ENCODE data around the gene KLK13.
A peak's percentile ranks its signal among the peaks of the same experiment; 100 is the strongest.

KLK13 gene

GRCh38 chr19:51018745-51019543, 45.9 kb downstream of the KLK13 start:
- DNase-seq = no peak

GRCh38 chr19:51016798-51017683, 47.9 kb downstream of the KLK13 start:
- DNase-seq = peak; percentile 57

GRCh38 chr19:51015691-51016267, 49.1 kb downstream of the KLK13 start:
- DNase-seq = no peak

DNA sequence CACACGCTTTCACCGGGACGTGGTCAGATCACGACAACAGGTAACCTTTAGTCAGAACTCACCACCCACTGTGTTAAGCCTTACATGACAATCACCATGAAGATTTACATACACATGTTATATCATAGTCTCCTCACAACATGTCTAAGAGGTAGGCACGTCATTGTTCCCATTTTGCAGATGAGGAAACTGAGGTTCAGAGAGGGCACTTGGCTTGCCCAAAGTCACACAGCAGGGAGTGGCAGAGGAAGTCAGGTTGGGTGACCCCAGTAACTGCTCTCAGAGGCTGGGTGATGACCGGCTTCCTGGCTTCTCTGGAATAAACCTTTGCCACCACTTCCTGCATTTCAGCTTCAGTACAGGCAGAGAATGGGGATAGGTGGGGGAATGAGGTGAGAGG, 50.6 kb downstream of the KLK13 start:
- no peak for DNase-seq

DNA sequence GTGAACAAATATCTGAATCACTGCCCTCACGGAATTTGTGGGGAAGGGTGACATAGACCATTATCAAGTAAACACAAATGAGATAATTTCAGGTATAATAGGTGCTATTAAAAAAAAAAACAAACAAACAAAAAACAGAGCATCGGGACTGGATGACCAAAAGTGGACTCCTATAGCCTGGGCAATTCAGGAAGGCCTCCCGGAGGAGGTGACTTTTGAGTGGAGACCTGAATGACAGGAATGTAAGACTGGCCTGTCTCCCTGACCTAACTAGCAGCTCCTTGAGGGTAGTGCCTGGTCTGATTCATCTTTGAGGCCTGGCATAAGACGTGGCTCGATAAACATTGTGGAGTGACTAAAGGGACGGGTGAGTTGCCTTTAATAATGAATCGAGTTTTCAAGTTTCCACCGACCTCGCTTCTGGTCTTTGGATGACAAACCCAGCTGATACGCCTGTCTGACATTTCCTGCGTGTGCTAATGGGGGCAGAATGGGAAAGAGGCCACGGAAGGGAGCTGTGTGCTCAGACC, 52.2 kb downstream of the KLK13 start:
- no peak for DNase-seq

- no peak for DNase-seq
These were observed 54.7 kb downstream of the KLK13 start for GRCh38 chr19:51010066-51010795.

- DNase-seq = no peak
These were observed 55.6 kb downstream of the KLK13 start for GRCh38 chr19:51009061-51009891.

- no peak for DNase-seq
These were observed 57.4 kb downstream of the KLK13 start for GRCh38 chr19:51007488-51007887.

DNA sequence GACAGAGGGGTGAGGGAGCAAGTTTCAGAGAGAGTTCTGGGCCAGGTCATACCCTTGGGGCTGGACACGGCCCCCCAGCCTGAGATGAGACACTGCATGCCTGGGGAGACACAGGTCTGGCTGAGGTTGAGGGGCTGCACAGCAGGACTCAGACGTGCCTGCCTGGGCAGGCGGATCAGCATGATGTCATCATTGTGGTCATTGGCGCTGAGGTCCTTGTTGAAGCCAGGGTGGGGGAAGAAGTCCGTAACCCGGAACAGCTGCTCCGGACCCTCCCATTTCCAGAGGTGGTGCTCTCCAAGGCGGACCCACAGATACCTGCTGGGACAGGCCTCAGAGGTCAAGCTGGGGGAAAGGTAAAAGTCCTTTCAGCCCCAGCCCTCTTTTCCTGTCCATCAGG, 58.5 kb downstream of the KLK13 start:
- DNase-seq = no peak

All from femur (tissue), 1 donor.